Right forelimb (tissue), 1 donor: ENCODE measurements around the gene RFXAP.

ENCODE experiments used
- DNase-seq: peaks from one replicate; pipeline ENCODE4 v3.0.0-alpha.2; 2018

Gene RFXAP

DNA sequence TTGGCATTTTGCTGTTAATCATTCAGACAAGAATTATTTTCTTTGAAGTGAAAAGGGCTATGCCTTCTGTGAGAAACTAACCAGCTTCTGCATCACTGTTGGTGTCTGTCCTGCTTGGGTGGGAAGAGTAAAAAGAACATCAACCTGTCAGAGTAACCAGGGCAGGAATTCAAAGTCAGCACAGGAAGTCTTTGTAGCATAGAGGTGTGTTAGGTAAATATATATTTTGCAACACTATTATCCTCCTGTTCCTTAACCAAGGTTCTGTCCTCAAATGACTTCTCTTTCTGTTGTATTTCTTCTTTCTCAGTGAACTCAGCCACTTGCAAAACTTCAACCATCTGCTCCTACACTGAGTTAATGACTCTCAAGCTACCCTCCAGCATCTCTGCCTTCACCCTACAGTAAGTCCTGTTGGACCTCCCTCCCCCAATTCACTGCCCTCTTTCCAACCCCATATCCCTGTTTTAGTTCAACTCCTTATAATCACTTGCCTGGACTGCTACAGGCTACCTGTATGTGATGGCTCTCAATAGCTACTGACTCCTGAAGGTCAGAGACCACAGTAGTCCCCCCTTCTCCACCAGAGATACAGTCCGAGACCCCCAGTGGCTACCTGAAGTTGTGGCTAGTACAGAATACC, 51.1 kb downstream of the RFXAP start:
- DNase-seq, result no peak

DNA sequence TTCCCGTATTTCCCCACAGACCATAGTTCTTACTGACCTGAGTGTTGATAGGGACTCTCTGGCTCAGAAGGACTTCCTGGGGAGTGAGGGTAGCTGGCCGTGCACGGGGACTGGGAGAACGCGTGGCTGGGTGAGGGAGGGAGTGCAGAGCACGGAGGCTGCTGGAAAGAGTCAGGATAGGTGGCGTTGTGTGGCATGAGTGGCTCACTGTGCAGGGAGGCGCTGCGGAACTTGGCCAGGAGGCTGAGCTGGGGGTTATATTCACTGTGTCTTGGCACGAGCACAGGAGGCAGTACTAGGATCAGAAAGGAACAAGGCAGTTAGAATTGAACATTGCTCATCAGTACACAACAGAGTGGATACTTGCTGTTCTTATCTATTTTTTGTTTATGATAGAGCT, 53.6 kb downstream of the RFXAP start:
- DNase-seq, result no peak

- no peak for DNase-seq
These were observed 56.4 kb downstream of the RFXAP start for GRCh38 chr13:36875431-36875830.

DNA sequence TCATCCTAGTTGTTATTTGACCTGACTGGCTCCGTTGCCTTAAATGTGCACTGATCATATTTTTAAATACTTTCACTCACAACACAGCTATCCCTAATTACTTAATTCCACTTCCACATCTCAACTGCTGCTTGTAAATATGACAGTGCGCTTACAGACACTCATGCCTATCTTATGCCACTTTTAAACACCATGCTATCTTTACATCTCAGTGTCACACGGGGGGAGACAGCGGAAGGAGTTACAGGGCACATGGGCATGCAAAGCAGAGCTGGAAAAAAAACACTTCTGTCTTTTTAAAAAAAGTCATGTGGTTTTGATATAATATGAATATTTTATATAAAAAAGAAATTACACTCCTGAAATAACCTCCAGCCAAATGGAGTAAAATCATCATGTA, 56.9 kb downstream of the RFXAP start:
- DNase-seq, result no peak
